Keratinocyte (primary cell): ENCODE data around the gene CCNYL1. TPM values are rescaled to one million over a fixed set of nuclear protein-coding genes. Genes with fewer than 3 reads are reported as not detected.

Experiments
- DNase-seq: peaks from one replicate; pipeline ENCODE4 v3.0.0-alpha.2; 2011; ENCODE audit warnings: low read depth, missing footprints, low spot score
- FAIRE-seq: peaks from 2 replicates; lab custom pipeline; 2011; peaks lifted over from hg19 to GRCh38; lab: Jason Lieb, UNC
- H2AFZ ChIP-seq: 2 replicates; pipeline ENCODE4 v1.6.0; 2012; ENCODE audit warnings: low read length, control low read depth, inconsistent platforms; ENCODE audit not compliant: control insufficient read depth
- H3K27ac ChIP-seq: 2 replicates; pipeline ENCODE4 v1.5.1; 2011; ENCODE audit warnings: low read length; ENCODE audit not compliant: control insufficient read depth, insufficient read depth
- H3K27me3 ChIP-seq: 3 replicates; pipeline ENCODE4 v1.6.0; 2011; ENCODE audit warnings: low read length; ENCODE audit not compliant: control insufficient read depth, insufficient read depth; ENCODE audit errors: extremely low read depth
- H3K36me3 ChIP-seq, 2 experiments: 2 replicates in 1 of 2; 3 replicates in 1 of 2; pipeline ENCODE4 v1.5.1; 2011; ENCODE audit warnings: low read length in 2 of 2, mild to moderate bottlenecking in 1 of 2; ENCODE audit not compliant: control insufficient read depth in 2 of 2, insufficient read depth in 2 of 2; ENCODE audit errors: extremely low read depth in 1 of 2
- H3K4me1 ChIP-seq: 3 replicates; pipeline ENCODE4 v1.5.1; 2011; ENCODE audit warnings: low read length; ENCODE audit not compliant: control insufficient read depth, insufficient read depth; ENCODE audit errors: extremely low read depth
- H3K4me2 ChIP-seq: 3 replicates; pipeline ENCODE4 v1.6.0; 2011; ENCODE audit warnings: low read depth, low read length; ENCODE audit not compliant: control insufficient read depth, insufficient read depth; ENCODE audit errors: extremely low read depth
- H3K4me3 ChIP-seq, 3 experiments: fragments of 200-600 bp in 1 of 3; sonication (generic) in 1 of 3; 2 replicates in 2 of 3; 3 replicates in 1 of 3; pipeline ENCODE4 v1.5.1; 2011 to 2016; ENCODE audit warnings: low read length in 3 of 3, mild to moderate bottlenecking in 3 of 3, control low read depth in 2 of 3, inconsistent platforms in 1 of 3, low read depth in 1 of 3, mixed read lengths in 1 of 3, mixed run types in 1 of 3, moderate library complexity in 1 of 3; ENCODE audit not compliant: control insufficient read depth in 2 of 3, insufficient read depth in 2 of 3; ENCODE audit errors: extremely low read depth in 1 of 3
- H3K79me2 ChIP-seq: 2 replicates; pipeline ENCODE4 v1.6.0; 2012; ENCODE audit warnings: low read length; ENCODE audit not compliant: control insufficient read depth, insufficient read depth
- H3K9ac ChIP-seq: 3 replicates; pipeline ENCODE4 v1.6.0; 2011; ENCODE audit warnings: low read length; ENCODE audit not compliant: control insufficient read depth, insufficient read depth; ENCODE audit errors: extremely low read depth
- H3K9me1 ChIP-seq: 3 replicates; pipeline ENCODE4 v1.6.0; 2011; ENCODE audit warnings: low read length; ENCODE audit not compliant: control insufficient read depth, insufficient read depth; ENCODE audit errors: extremely low read depth
- H3K9me3 ChIP-seq: 2 replicates; pipeline ENCODE4 v1.5.1; 2012; ENCODE audit warnings: low read depth, low read length; ENCODE audit not compliant: control insufficient read depth
- H4K20me1 ChIP-seq: 3 replicates; pipeline ENCODE4 v1.6.0; 2011; ENCODE audit warnings: low read length; ENCODE audit not compliant: control insufficient read depth, insufficient read depth; ENCODE audit errors: extremely low read depth
- CTCF ChIP-seq, 3 experiments: IDR thresholded peaks in 1 of 3; conservative IDR thresholded peaks in 1 of 3; optimal IDR thresholded peaks in 1 of 3; 2 replicates in 2 of 3; 3 replicates in 1 of 3; pipeline versions ENCODE3 to v1.5.1; 2011; ENCODE audit warnings: low read length in 3 of 3, mild to moderate bottlenecking in 3 of 3, moderate library complexity in 2 of 3, control low read depth in 1 of 3, inconsistent platforms in 1 of 3; ENCODE audit not compliant: insufficient read depth in 2 of 3; ENCODE audit errors: extremely low read depth in 1 of 3
- EZH2 ChIP-seq: IDR thresholded peaks from one replicate; pipeline ENCODE4 v1.6.1; 2012; ENCODE audit warnings: inconsistent platforms, mild to moderate bottlenecking, low read length, moderate library complexity
- dilution Hi-C: fragments of 300-500 bp; cut with MboI; formaldehyde crosslinking; loops from one replicate; pipeline ENCODE4 v1.7.0; 2020; ENCODE audit warnings: low sequenced_read_pairs; ENCODE audit not compliant: extremely low pct_ligation_motif_present
- polyA plus RNA-seq, 5 experiments: library from polyadenylated mRNA; depleted of rRNA in 3 of 5; stranded (reverse) in 3 of 5; stranded (forward) in 1 of 5; unstranded in 1 of 5; fragments of >200 nt; gene quantifications; 1 replicate in 1 of 5; 2 replicates in 3 of 5; 3 replicates in 1 of 5; pipeline versions ENCODE4 v1.2.1 to v1.2.3, GENCODE V29; 2011 to 2012; ENCODE audit warnings: missing spikeins in 2 of 5, low read depth in 1 of 5, low replicate concordance in 1 of 5

CCNYL1 gene
- polyA plus RNA-seq, 1 donor (not counting 4 experiments of a cell fraction or from before 2014, with no cell fraction given), result 29.9 TPM

DNA sequence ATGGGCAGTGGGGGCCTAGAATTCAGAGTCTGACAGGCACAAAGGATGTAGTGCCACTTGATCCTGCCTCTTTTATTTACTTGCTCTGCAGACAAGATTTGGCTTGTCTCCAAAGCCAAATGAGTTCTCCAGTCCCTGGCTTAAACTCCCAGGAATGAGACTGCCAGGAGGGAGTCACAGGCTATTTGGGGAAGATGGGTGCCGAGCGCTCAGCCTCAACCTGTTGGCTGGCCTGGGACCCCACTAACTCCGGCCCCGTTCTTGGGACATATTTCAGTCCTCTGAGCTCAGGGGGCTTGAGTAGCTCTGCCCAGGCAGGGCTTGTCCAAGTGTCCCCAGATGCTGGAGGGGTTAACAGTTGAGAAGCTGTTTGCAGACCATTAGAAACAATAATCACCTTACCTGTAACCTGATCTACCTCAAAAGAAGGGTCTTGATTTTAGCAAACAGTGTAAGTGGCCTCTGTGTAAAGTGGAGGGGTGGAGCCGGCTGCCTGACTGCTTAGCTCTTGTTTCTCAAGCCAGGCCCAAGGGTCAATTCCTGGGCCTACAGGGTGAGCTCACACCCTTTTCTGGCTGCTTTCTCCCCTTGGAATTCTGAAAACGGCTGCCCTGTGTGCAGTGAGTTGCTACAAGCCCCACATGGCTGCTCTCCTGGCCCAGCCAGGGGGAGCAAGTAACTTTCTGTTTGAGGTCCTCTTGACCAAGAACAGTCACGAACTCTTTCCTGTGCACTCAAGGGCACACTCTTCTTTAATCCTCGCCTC is 85.3 kb downstream of the CCNYL1 start:
- H3K27ac ChIP-seq, result no peak overlapping the region
- no peak overlapping the region for H3K4me2 ChIP-seq
- no peak overlapping the region for H3K9ac ChIP-seq
- no peaks in the 10 kb centered on the region for H3K9me3 ChIP-seq
- TF ChIP-seq EZH2 (no peak), CTCF (optimal IDR thresholded peaks at IDR 0.05 in 1 of 3, IDR thresholded peaks at IDR 0.05 in 1 of 3, conservative IDR thresholded peaks at IDR 0.05 in 1 of 3; ENCODE audit: extremely low read depth in 1 of 3, insufficient read depth in 2 of 3, low read length in 3 of 3) (no peak)
- H3K9me1 ChIP-seq, result no peaks in the 10 kb centered on the region
- peaks cover 9% of the 10 kb centered on the region for H3K4me1 ChIP-seq
- no peaks in the 10 kb centered on the region for H3K79me2 ChIP-seq
- H3K36me3 ChIP-seq, result no peaks in the 10 kb centered on the region
- no peaks in the 10 kb centered on the region for H4K20me1 ChIP-seq
- H2AFZ ChIP-seq, result peak overlapping the region; percentile 43
- dilution Hi-C loops, result no loop called here
- H3K27me3 ChIP-seq, result no peaks in the 10 kb centered on the region
- FAIRE-seq (no peak), DNase-seq (no peak)
- no peak overlapping the region for H3K4me3 ChIP-seq

DNA sequence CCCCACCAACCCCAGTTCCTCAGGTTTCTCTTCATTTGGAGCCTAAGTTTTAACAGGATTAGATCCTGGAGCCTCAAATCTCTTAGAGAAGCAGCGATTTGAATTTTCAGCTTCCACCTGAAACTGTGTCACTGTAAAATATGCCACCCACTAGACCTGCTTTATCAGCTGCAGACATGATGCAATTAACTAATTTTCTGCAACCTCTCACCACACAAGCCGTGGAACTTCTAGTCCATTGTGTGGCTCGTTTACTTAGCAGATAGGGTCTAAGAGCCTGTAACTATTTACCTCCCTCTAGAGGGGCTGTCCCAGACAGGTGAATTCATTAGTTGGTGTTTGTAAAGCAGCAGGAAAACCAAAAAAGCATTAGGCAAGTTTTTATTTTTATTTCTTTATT is 89.8 kb downstream of the CCNYL1 start:
- Histone ChIP-seq H3K27ac (no peak overlapping the region), H3K4me3 (no peak overlapping the region), H3K9me3 (no peaks in the 10 kb centered on the region), H2AFZ (no peak overlapping the region), H4K20me1 (no peaks in the 10 kb centered on the region), H3K36me3 (no peaks in the 10 kb centered on the region), H3K27me3 (no peaks in the 10 kb centered on the region), H3K79me2 (no peaks in the 10 kb centered on the region), H3K4me2 (no peak overlapping the region), H3K4me1 (peaks cover 10% of the 10 kb centered on the region), H3K9me1 (no peaks in the 10 kb centered on the region), H3K9ac (no peak overlapping the region)
- TF ChIP-seq CTCF (optimal IDR thresholded peaks at IDR 0.05 in 1 of 3, IDR thresholded peaks at IDR 0.05 in 1 of 3, conservative IDR thresholded peaks at IDR 0.05 in 1 of 3; ENCODE audit: extremely low read depth in 1 of 3, insufficient read depth in 2 of 3, low read length in 3 of 3) (no peak), EZH2 (no peak)
- no peak for FAIRE-seq
- DNase-seq, result no peak
- dilution Hi-C loops, result no loop called here
